22Rv1 (cell line): Measurements from ENCODE around the gene ZNF557.
"Not testable (repeated sequence)": the region's sequence is repeated elsewhere in the genome, so short reads cannot be mapped to it uniquely, and the experiment has no call there.

Experiments used
- CTCF ChIP-seq: fragments of 450-650 bp; IDR thresholded peaks from 2 replicates; pipeline ENCODE4 v1.5.1; 2017; ENCODE audit warnings: mild to moderate bottlenecking
- ZFX ChIP-seq: fragments of 450-650 bp; IDR thresholded peaks from 2 replicates; pipeline ENCODE4 v1.6.1; 2017; ENCODE audit warnings: antibody characterized with exemption, borderline replicate concordance

GRCh38 chr19:7055679-7056078 is 13.8 kb upstream of the ZNF557 start:
- not testable (repeated sequence) for TF ChIP-seq CTCF, ZFX
